CD14-positive monocyte (primary cell): ENCODE data around the gene ASCL3. TPM values are rescaled to one million over a fixed set of nuclear protein-coding genes. Genes with fewer than 3 reads are reported as not detected.

Source experiments
- DNase-seq, 3 donors: peaks; one replicate each; pipeline ENCODE4 v3.0.0-alpha.2; 2011 to 2022
- H2AFZ ChIP-seq: 2 replicates; pipeline ENCODE4 v1.6.0; 2012; ENCODE audit warnings: mild to moderate bottlenecking, low read depth, low read length, inconsistent platforms; ENCODE audit not compliant: insufficient read depth, poor library complexity, severe bottlenecking
- H3K27ac ChIP-seq, 2 donors: 1 replicate in 1 of 2; 2 replicates in 1 of 2; pipeline ENCODE4 v1.5.1; 2012 to 2013; ENCODE audit warnings: low read length in 2 of 2, control low read depth in 1 of 2, inconsistent platforms in 1 of 2, low read depth in 1 of 2, mild to moderate bottlenecking in 1 of 2
- H3K27me3 ChIP-seq, 2 donors: one replicate each; pipeline versions ENCODE4 v1.6.0 to v1.6.1; 2011 to 2013; ENCODE audit warnings: low read length in 2 of 2; ENCODE audit not compliant: control insufficient read depth in 2 of 2, insufficient read depth in 2 of 2
- H3K36me3 ChIP-seq, 2 donors: replicated peaks in 1 of 2; 1 replicate in 1 of 2; 2 replicates in 1 of 2; pipeline versions ENCODE4 v1.5.1 to v1.6.1; 2012 to 2013; ENCODE audit warnings: low read length in 2 of 2, control low read depth in 1 of 2, inconsistent platforms in 1 of 2, mild to moderate bottlenecking in 1 of 2; ENCODE audit not compliant: insufficient read depth in 2 of 2, control insufficient read depth in 1 of 2
- H3K4me1 ChIP-seq, 2 donors: 1 replicate in 1 of 2; 2 replicates in 1 of 2; pipeline versions ENCODE4 v1.5.1 to v1.6.1; 2012 to 2013; ENCODE audit warnings: low read length in 2 of 2, control low read depth in 1 of 2, inconsistent platforms in 1 of 2, mild to moderate bottlenecking in 1 of 2, moderate library complexity in 1 of 2; ENCODE audit not compliant: insufficient read depth in 2 of 2, control insufficient read depth in 1 of 2
- H3K4me2 ChIP-seq: replicated peaks from 2 replicates; pipeline ENCODE3; 2012; ENCODE audit warnings: low read length, moderate library complexity, mild to moderate bottlenecking; ENCODE audit not compliant: poor library complexity, severe bottlenecking; ENCODE audit errors: extremely low read depth
- H3K4me3 ChIP-seq, 3 experiments: fragments of 200-600 bp in 1 of 3; sonication (generic) in 1 of 3; replicated peaks in 1 of 3; 1 replicate in 2 of 3; 2 replicates in 1 of 3; pipeline ENCODE4 v1.5.1; 2011 to 2013; ENCODE audit warnings: low read length in 3 of 3, mild to moderate bottlenecking in 3 of 3, control low read depth in 2 of 3, low read depth in 2 of 3, inconsistent platforms in 1 of 3, moderate library complexity in 1 of 3
- H3K79me2 ChIP-seq: 2 replicates; pipeline ENCODE4 v1.6.0; 2012; ENCODE audit warnings: mild to moderate bottlenecking, control low read depth, inconsistent platforms, low read length, moderate library complexity; ENCODE audit not compliant: insufficient read depth
- H3K9ac ChIP-seq: 2 replicates; pipeline ENCODE4 v1.6.0; 2017; ENCODE audit warnings: low read length, mild to moderate bottlenecking; ENCODE audit not compliant: insufficient read depth, poor library complexity, severe bottlenecking
- H3K9me3 ChIP-seq, 2 donors: replicated peaks in 1 of 2; 1 replicate in 1 of 2; 2 replicates in 1 of 2; pipeline versions ENCODE4 v1.5.1 to v1.6.1; 2012 to 2013; ENCODE audit warnings: low read length in 2 of 2, control low read depth in 1 of 2; ENCODE audit not compliant: control insufficient read depth in 1 of 2, insufficient read depth in 1 of 2
- H4K20me1 ChIP-seq: 2 replicates; pipeline ENCODE4 v1.6.0; 2012; ENCODE audit warnings: mild to moderate bottlenecking, low read length, control low read depth, moderate library complexity; ENCODE audit not compliant: insufficient read depth
- H3K27ac Mint-ChIP-seq, 7 donors: one replicate each; pipeline ENCODE4 v1.8.0; 2020; ENCODE audit warnings: mild to moderate bottlenecking in 7 of 7, mixed read lengths in 7 of 7, moderate library complexity in 6 of 7, inconsistent platforms in 2 of 7
- H3K27me3 Mint-ChIP-seq, 3 donors: one replicate each; pipeline ENCODE4 v1.8.0; 2021 to 2022; ENCODE audit warnings: low read depth in 3 of 3, mild to moderate bottlenecking in 3 of 3, mixed read lengths in 3 of 3, moderate library complexity in 3 of 3, inconsistent platforms in 1 of 3
- H3K36me3 Mint-ChIP-seq, 2 donors: one replicate each; pipeline ENCODE4 v1.8.0; 2020; ENCODE audit warnings: mixed read lengths in 2 of 2, inconsistent platforms in 1 of 2, mild to moderate bottlenecking in 1 of 2
- H3K4me1 Mint-ChIP-seq: one replicate; pipeline ENCODE4 v1.8.0; 2020; ENCODE audit warnings: mild to moderate bottlenecking, mixed read lengths
- H3K4me3 Mint-ChIP-seq, 2 donors: one replicate each; pipeline ENCODE4 v1.8.0; 2020; ENCODE audit warnings: mild to moderate bottlenecking in 2 of 2, mixed read lengths in 2 of 2, moderate library complexity in 1 of 2
- H3K9me3 Mint-ChIP-seq, 7 donors: one replicate each; pipeline ENCODE4 v1.8.0; 2020 to 2022; ENCODE audit warnings: mixed read lengths in 7 of 7, mild to moderate bottlenecking in 6 of 7, moderate library complexity in 6 of 7, inconsistent platforms in 2 of 7
- WGBS: methylation state at CpG from one replicate; pipeline ENCODE4 v1.1.5; 2013; ENCODE audit warnings: missing lambda C conversion rate; ENCODE audit not compliant: insufficient coverage; 5-methylcytosine and 5-hydroxymethylcytosine counted together
- intact Hi-C, 2 donors: fragments of 100-400 bp; cut with micrococcal nuclease; formaldehyde crosslinking; loops; one replicate each; pipeline versions ENCODE4 v1.15.0 to v1.15.1; 2023
- polyA plus RNA-seq, 3 donors: library from polyadenylated mRNA; depleted of rRNA in 1 of 3; unstranded in 2 of 3; stranded (reverse) in 1 of 3; fragments of 300-500 nt in 2 of 3; fragments of >200 nt in 1 of 3; fragmentation: Illumina TruSeq in 2 of 3; gene quantifications; 1 replicate in 2 of 3; 2 replicates in 1 of 3; pipeline ENCODE4 v1.2.3, GENCODE V29; 2012 to 2021
- TF ChIP-seq, protein P1 (sequence below): fragments of 200-600 bp; IDR thresholded peaks from one replicate; pipeline ENCODE4 v1.8.0; 2022; ENCODE audit warnings: antibody characterized with exemption, mild to moderate bottlenecking

The ASCL3 gene
- polyA plus RNA-seq, 3 donors = not detected

DNA sequence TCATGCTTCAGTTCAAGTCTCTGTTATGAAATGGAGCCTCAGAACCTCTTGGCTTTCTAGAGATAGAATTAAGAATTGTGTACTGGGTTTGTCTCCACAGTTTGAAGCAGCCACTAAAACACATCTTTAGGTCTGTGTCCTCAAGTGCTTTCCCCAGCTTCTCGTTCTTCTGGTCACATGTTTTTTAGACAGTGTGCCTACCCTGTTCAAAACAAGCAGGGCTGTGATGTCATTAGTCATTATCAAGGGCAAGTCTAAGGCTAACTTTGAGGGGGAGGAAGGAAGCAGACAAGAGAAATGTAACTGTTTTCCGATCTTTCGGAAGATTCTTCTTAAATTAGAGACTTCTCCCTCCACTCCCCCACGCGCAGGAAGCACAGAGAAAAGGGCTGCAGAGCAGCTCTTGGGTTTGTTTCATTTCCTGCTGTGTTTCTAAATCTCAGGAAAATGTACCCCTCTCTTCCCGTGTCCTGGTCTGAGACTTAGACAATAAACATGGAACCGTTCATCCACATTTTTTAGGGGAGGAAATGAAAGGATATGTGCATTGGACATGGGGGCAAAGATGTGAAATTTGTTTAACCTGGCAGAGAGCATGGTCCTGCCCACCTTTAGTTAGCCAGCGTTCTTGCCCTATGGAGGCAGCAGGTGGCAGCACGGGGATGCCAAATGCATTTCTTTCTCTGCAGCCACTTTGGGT, 28.7 kb downstream of the ASCL3 start:
- Histone ChIP-seq H3K4me2 (peak overlapping the region; percentile 77), H3K4me3 (peak overlapping the region; percentile 5 to 71 (median 51)), H3K9me3 (no peaks in the 10 kb centered on the region), H3K36me3 (peaks cover 24 to 32% of the 10 kb centered on the region in 2 donors), H3K79me2 (peaks cover 3% of the 10 kb centered on the region), H2AFZ (peak overlapping the region; percentile 88), H3K4me1 (peaks cover 23 to 44% of the 10 kb centered on the region in 2 donors), H3K9ac (peak overlapping the region; percentile 54), H3K27me3 (peaks cover 0 to 3% of the 10 kb centered on the region in 2 donors), H3K27ac (peak overlapping the region in 1 of 2 donors; percentile 61), H4K20me1 (no peaks in the 10 kb centered on the region)
- peak overlapping the region in 6 of 7 donors; percentile 49 to 90 (median 70) for H3K27ac Mint-ChIP-seq
- 0% methylated on average over 5 of the region's 9 CpGs for WGBS
- H3K9me3 Mint-ChIP-seq = peaks cover 0 to under 1% (median 0%) of the 10 kb centered on the region in 7 donors
- intact Hi-C loops = no loop called here
- H3K4me1 Mint-ChIP-seq = peaks cover 40% of the 10 kb centered on the region
- peak; percentile 15 to 42 (median 20) for DNase-seq
- TF ChIP-seq, protein P1, sequence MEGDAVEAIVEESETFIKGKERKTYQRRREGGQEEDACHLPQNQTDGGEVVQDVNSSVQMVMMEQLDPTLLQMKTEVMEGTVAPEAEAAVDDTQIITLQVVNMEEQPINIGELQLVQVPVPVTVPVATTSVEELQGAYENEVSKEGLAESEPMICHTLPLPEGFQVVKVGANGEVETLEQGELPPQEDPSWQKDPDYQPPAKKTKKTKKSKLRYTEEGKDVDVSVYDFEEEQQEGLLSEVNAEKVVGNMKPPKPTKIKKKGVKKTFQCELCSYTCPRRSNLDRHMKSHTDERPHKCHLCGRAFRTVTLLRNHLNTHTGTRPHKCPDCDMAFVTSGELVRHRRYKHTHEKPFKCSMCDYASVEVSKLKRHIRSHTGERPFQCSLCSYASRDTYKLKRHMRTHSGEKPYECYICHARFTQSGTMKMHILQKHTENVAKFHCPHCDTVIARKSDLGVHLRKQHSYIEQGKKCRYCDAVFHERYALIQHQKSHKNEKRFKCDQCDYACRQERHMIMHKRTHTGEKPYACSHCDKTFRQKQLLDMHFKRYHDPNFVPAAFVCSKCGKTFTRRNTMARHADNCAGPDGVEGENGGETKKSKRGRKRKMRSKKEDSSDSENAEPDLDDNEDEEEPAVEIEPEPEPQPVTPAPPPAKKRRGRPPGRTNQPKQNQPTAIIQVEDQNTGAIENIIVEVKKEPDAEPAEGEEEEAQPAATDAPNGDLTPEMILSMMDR = peak; percentile 64
- H3K27me3 Mint-ChIP-seq = peaks cover 3 to 12% (median 10%) of the 10 kb centered on the region in 3 donors
- H3K4me3 Mint-ChIP-seq = peak overlapping the region; percentile 75 to 82
- peaks cover 23 to 39% of the 10 kb centered on the region in 2 donors for H3K36me3 Mint-ChIP-seq

DNA sequence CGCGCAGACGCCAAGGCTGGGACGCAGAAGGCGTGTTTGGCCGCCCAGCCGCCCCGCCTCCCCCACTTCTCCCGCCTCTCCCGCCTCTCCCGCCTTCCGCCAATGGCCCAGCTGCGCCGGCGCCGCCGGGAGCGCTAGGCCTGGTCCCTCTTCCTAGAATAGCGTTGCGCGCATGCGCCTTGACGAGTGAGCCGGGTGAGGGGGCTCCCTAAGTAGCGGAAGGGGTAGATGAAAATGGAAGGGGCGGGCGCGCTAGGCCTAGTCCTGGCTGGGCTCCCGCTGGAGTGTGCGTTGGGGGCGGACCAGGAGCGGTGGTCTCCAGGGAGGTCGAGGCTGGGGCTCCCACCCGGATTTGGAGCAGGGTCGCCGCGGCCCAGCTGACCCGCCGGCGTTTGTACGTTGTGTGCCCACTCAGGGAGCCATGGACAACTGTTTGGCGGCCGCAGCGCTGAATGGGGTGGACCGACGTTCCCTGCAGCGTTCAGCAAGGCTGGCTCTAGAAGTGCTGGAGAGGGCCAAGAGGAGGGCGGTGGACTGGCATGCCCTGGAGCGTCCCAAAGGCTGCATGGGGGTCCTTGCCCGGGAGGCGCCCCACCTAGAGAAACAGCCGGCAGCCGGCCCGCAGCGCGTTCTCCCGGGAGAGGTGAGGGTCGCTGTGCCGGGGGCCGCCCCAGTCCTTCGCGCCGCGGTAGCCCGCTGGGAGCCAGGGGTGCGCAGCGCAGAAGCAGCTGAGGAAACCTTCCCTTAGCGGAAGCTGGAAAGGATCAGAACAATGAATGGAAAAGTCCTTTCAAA, 31.6 kb downstream of the ASCL3 start, which contains the start of gene AKIP1:
Gene AKIP1 (plus strand): TSS at position 161 of the 795 bp plus-strand sequence. CDS start 261 bp downstream, at position 422.
- H3K4me3 ChIP-seq = peak within 1 kb of the TSS; percentile 45 to 99 (median 93)
- H2AFZ ChIP-seq = peak within 1 kb of the TSS; percentile 97
- H3K27ac ChIP-seq = peak within 1 kb of the TSS in 1 of 2 donors; percentile 71
- peaks cover 3% of the 10 kb centered on the region for H3K79me2 ChIP-seq
- peak within 1 kb of the TSS; percentile 50 for H3K9ac ChIP-seq
- DNase-seq = peak; percentile 63 to 75 (median 73)
- peaks cover 4 to 12% of the 10 kb centered on the region in 2 donors for H3K36me3 Mint-ChIP-seq
- H3K4me1 Mint-ChIP-seq = peaks cover 53% of the 10 kb centered on the region
- peaks cover 6 to 16% (median 15%) of the 10 kb centered on the region in 3 donors for H3K27me3 Mint-ChIP-seq
- peak within 1 kb of the TSS; percentile 93 to 95 for H3K4me3 Mint-ChIP-seq
- peaks cover 23 to 45% of the 10 kb centered on the region in 2 donors for H3K4me1 ChIP-seq
- H3K27me3 ChIP-seq = peaks cover 0 to 3% of the 10 kb centered on the region in 2 donors
- no peaks in the 10 kb centered on the region for H3K9me3 ChIP-seq
- H4K20me1 ChIP-seq = no peaks in the 10 kb centered on the region
- H3K27ac Mint-ChIP-seq = peak within 1 kb of the TSS in 5 of 7 donors; percentile 25 to 88 (median 35)
- H3K9me3 Mint-ChIP-seq = peaks cover 0 to 2% (median 0%) of the 10 kb centered on the region in 7 donors
- H3K36me3 ChIP-seq = peaks cover under 1 to 3% of the 10 kb centered on the region in 2 donors
- WGBS = 0% methylated on average over 49 of the region's 68 CpGs
- TF ChIP-seq, protein P1 = no peak
- intact Hi-C loops = no loop called here
- H3K4me2 ChIP-seq = peak within 1 kb of the TSS; percentile 98
